Measurements from ENCODE around the gene LPP.

The LPP gene

GRCh38 chr3:188400494-188401243, 246.7 kb downstream of the LPP start:
- Histone ChIP-seq H3K27me3 (ENCODE audit: insufficient read depth, poor library complexity, severe bottlenecking) (no peaks in the 10 kb centered on the region), H3K4me3 (replicated peaks; ENCODE audit: insufficient read depth, low read length) (no peak overlapping the region), H3K27ac (replicated peaks) (no peak overlapping the region)
- TF ChIP-seq GABPA (IDR thresholded peaks at IDR 0.05; ENCODE audit: low read depth) (no peak), REST (IDR thresholded peaks at IDR 0.05; ENCODE audit: insufficient replicate concordance, low read depth) (no peak), CTCF (IDR thresholded peaks at IDR 0.05; ENCODE audit: insufficient read depth, low read length) (no peak), SPI1 (IDR thresholded peaks at IDR 0.05; ENCODE audit: borderline replicate concordance, low read depth) (no peak), POLR2AphosphoS5 (IDR thresholded peaks at IDR 0.05; ENCODE audit: low read depth) (no peak)
- no peak for DNase-seq (ENCODE audit: low read depth in 1 of 2, low spot score in 1 of 2)

- DNase-seq (ENCODE audit: low read depth in 1 of 2, low spot score in 1 of 2) = no peak
- Histone ChIP-seq H3K27ac (replicated peaks) (no peak overlapping the region), H3K4me3 (replicated peaks; ENCODE audit: insufficient read depth, low read length) (no peak overlapping the region), H3K27me3 (ENCODE audit: insufficient read depth, poor library complexity, severe bottlenecking) (no peaks in the 10 kb centered on the region)
- TF ChIP-seq GABPA (IDR thresholded peaks at IDR 0.05; ENCODE audit: low read depth) = no peak
- TF ChIP-seq SPI1 (IDR thresholded peaks at IDR 0.05; ENCODE audit: borderline replicate concordance, low read depth) = no peak
- TF ChIP-seq REST (IDR thresholded peaks at IDR 0.05; ENCODE audit: insufficient replicate concordance, low read depth) = no peak
- no peak for TF ChIP-seq CTCF (IDR thresholded peaks at IDR 0.05; ENCODE audit: insufficient read depth, low read length)
- no peak for TF ChIP-seq POLR2AphosphoS5 (IDR thresholded peaks at IDR 0.05; ENCODE audit: low read depth)
Measured at GRCh38 chr3:188401244-188401993, 247.5 kb downstream of the LPP start.

GRCh38 chr3:188402229-188402628, 248.3 kb downstream of the LPP start:
- TF ChIP-seq CTCF (IDR thresholded peaks at IDR 0.05; ENCODE audit: insufficient read depth, low read length) (no peak), GABPA (IDR thresholded peaks at IDR 0.05; ENCODE audit: low read depth) (no peak), REST (IDR thresholded peaks at IDR 0.05; ENCODE audit: insufficient replicate concordance, low read depth) (no peak), POLR2AphosphoS5 (IDR thresholded peaks at IDR 0.05; ENCODE audit: low read depth) (no peak), SPI1 (IDR thresholded peaks at IDR 0.05; ENCODE audit: borderline replicate concordance, low read depth) (no peak)
- no peak for DNase-seq (ENCODE audit: low read depth in 1 of 2, low spot score in 1 of 2)

More at GRCh38 chr3:188402229-188402628, 248.3 kb downstream of the LPP start:
- Histone ChIP-seq H3K27me3 (ENCODE audit: insufficient read depth, poor library complexity, severe bottlenecking) (no peaks in the 10 kb centered on the region), H3K4me3 (replicated peaks; ENCODE audit: insufficient read depth, low read length) (no peak overlapping the region), H3K27ac (replicated peaks) (no peak overlapping the region)
